HCT116 (cell line): ENCODE data around the gene EHD1. TPM values are rescaled to one million over a fixed set of nuclear protein-coding genes. Genes with fewer than 3 reads are reported as not detected.

ENCODE experiments used
- ATAC-seq: fragments of 200-7000 bp; cut with Tn5 transposase; 2 replicates; pipeline ENCODE4 v1.9.1; 2020; ENCODE audit warnings: mild to moderate bottlenecking, moderate library complexity
- BruUV-seq: library from RNA; stranded (reverse); fragments of 400-500 nt; replicated peaks from 2 replicates; lab custom pipeline; 2021; lab: Mats Ljungman, UMichigan
- CTCF ChIA-PET: fragments of 300-600 bp; sonication (Branson Sonifier 250); formaldehyde crosslinking; loops from one replicate; lab custom pipeline; 2021; ENCODE audit warnings: antibody characterized with exemption; lab: Charles Lee
- POLR2A ChIA-PET: fragments of 300-600, 350-600 bp; sonication (Branson Sonifier 250); formaldehyde crosslinking; loops from one replicate; lab custom pipeline; 2021; ENCODE audit warnings: antibody characterized with exemption; lab: Charles Lee
- RAD21 ChIA-PET, 2 experiments: fragments of 300-600 bp; sonication (Branson Sonifier 250); formaldehyde crosslinking; loops; one replicate each; lab custom pipeline; 2023; ENCODE audit warnings: low total read pairs in 2 of 2; ENCODE audit not compliant: uncharacterized antibody in 2 of 2, unreplicated experiment in 2 of 2, low non-redundant PET in 1 of 2; lab: Charles Lee
- DNase-seq: peaks from one replicate; pipeline ENCODE4 v3.0.0-alpha.2; 2010; ENCODE audit warnings: low read depth, low spot score
- H2AFZ ChIP-seq: fragments of 200-600 bp; shearing (Covaris generic), sonication (generic); 2 replicates; pipeline ENCODE4 v1.6.1; 2017; ENCODE audit warnings: low read depth, mixed run types, mixed read lengths, antibody characterized with exemption, low read length; ENCODE audit not compliant: poor library complexity, severe bottlenecking
- H3K27ac ChIP-seq: 2 replicates; pipeline ENCODE4 v1.5.1; 2012; ENCODE audit warnings: low read depth, low read length
- H3K27me3 ChIP-seq: fragments of 200-600 bp; sonication (generic); 2 replicates; pipeline ENCODE4 v1.6.1; 2016; ENCODE audit warnings: mixed run types, low read length, mixed read lengths; ENCODE audit not compliant: insufficient read depth
- H3K36me3 ChIP-seq, 2 experiments: fragments of 200-500 bp in 1 of 2; fragments of 200-600 bp in 1 of 2; sonication (Bioruptor generic) in 1 of 2; sonication (generic) in 1 of 2; 2 replicates each; pipeline versions ENCODE4 v1.5.1 to v1.6.1; 2014 to 2016; ENCODE audit warnings: low read length in 2 of 2, inconsistent platforms in 1 of 2, mixed read lengths in 1 of 2, mixed run types in 1 of 2; ENCODE audit not compliant: insufficient read depth in 2 of 2, control insufficient read depth in 1 of 2
- H3K4me1 ChIP-seq, 2 experiments: fragments of 200-600 bp in 1 of 2; sonication (generic) in 1 of 2; 2 replicates each; pipeline versions ENCODE4 v1.5.1 to v1.6.1; 2012 to 2017; ENCODE audit warnings: low read length in 2 of 2, inconsistent platforms in 1 of 2, mild to moderate bottlenecking in 1 of 2, mixed read lengths in 1 of 2, mixed run types in 1 of 2, moderate library complexity in 1 of 2; ENCODE audit not compliant: insufficient read depth in 2 of 2, control insufficient read depth in 1 of 2
- H3K4me2 ChIP-seq: fragments of 200-600 bp; sonication (generic); 2 replicates; pipeline ENCODE4 v1.6.1; 2017; ENCODE audit warnings: mixed run types, low read length, mixed read lengths
- H3K4me3 ChIP-seq, 2 experiments: fragments of 200-600 bp in 1 of 2; sonication (generic) in 1 of 2; replicated peaks in 1 of 2; 2 replicates each; pipeline ENCODE4 v1.5.1; 2011 to 2016; ENCODE audit warnings: low read length in 2 of 2, control low read depth in 1 of 2, low read depth in 1 of 2, mild to moderate bottlenecking in 1 of 2, mixed read lengths in 1 of 2, mixed run types in 1 of 2
- H3K79me2 ChIP-seq: fragments of 200-600 bp; sonication (generic); 2 replicates; pipeline ENCODE4 v1.6.1; 2017; ENCODE audit warnings: mild to moderate bottlenecking, mixed run types, low read length, moderate library complexity, mixed read lengths; ENCODE audit not compliant: insufficient read depth
- H3K9ac ChIP-seq: fragments of 200-600 bp; sonication (generic); 2 replicates; pipeline ENCODE4 v1.6.1; 2016; ENCODE audit warnings: low read length, mixed read lengths
- H3K9me2 ChIP-seq: fragments of 200-600 bp; sonication (generic), shearing (Covaris generic); 2 replicates; pipeline ENCODE4 v1.6.1; 2017; ENCODE audit warnings: mixed run types, mild to moderate bottlenecking, moderate library complexity; ENCODE audit not compliant: insufficient read depth
- H3K9me3 ChIP-seq, 2 experiments: fragments of 200-500 bp in 1 of 2; fragments of 200-600 bp in 1 of 2; sonication (Bioruptor generic) in 1 of 2; sonication (generic) in 1 of 2; 2 replicates each; pipeline ENCODE4 v1.6.1; 2014 to 2017; ENCODE audit warnings: low read length in 2 of 2, mixed read lengths in 2 of 2, inconsistent platforms in 1 of 2, low read depth in 1 of 2, mild to moderate bottlenecking in 1 of 2, mixed run types in 1 of 2, moderate library complexity in 1 of 2; ENCODE audit not compliant: control insufficient read depth in 1 of 2, insufficient read depth in 1 of 2
- H4K20me1 ChIP-seq: fragments of 200-600 bp; sonication (generic), shearing (Covaris generic); 2 replicates; pipeline ENCODE4 v1.6.1; 2017; ENCODE audit warnings: mixed run types, mild to moderate bottlenecking, moderate library complexity; ENCODE audit not compliant: insufficient read depth
- CBX3 ChIP-seq: IDR thresholded peaks from 2 replicates; pipeline ENCODE4 v1.6.1; 2012; ENCODE audit warnings: low read depth
- CEBPB ChIP-seq: IDR thresholded peaks from 2 replicates; pipeline ENCODE4 v1.6.1; 2012; ENCODE audit warnings: low read depth
- CTCF ChIP-seq, 3 experiments: fragments of 200-600 bp in 1 of 3; sonication (generic) in 1 of 3; IDR thresholded peaks in 2 of 3; conservative IDR thresholded peaks in 1 of 3; 2 replicates each; pipeline ENCODE4 v1.5.1; 2012 to 2017; ENCODE audit warnings: low read depth in 2 of 3, low read length in 2 of 3, antibody characterized with exemption in 1 of 3, borderline replicate concordance in 1 of 3, control low read depth in 1 of 3, mild to moderate bottlenecking in 1 of 3, mixed read lengths in 1 of 3, mixed run types in 1 of 3, moderate library complexity in 1 of 3; ENCODE audit not compliant: insufficient read depth in 1 of 3
- EZH2 ChIP-seq: fragments of 200-600 bp; sonication (generic); IDR thresholded peaks from 2 replicates; pipeline ENCODE4 v1.6.1; 2017; ENCODE audit warnings: antibody characterized with exemption, mixed run types
- FOSL1 ChIP-seq: IDR thresholded peaks from 2 replicates; pipeline ENCODE4 v1.6.1; 2012; ENCODE audit warnings: low read depth
- MAX ChIP-seq: IDR thresholded peaks from 2 replicates; pipeline ENCODE4 v1.6.1; 2012
- POLR2A ChIP-seq: IDR thresholded peaks from 2 replicates; pipeline ENCODE4 v1.7.0; 2011; ENCODE audit warnings: borderline replicate concordance; ENCODE audit not compliant: insufficient read depth, insufficient read length; ENCODE audit errors: extremely low read depth
- POLR2AphosphoS5 ChIP-seq: IDR thresholded peaks from 2 replicates; pipeline ENCODE4 v1.6.1; 2011; ENCODE audit warnings: mild to moderate bottlenecking, low read depth, low read length, moderate library complexity
- REST ChIP-seq: IDR thresholded peaks from 2 replicates; pipeline ENCODE4 v1.6.1; 2012; ENCODE audit warnings: low read depth
- SIN3A ChIP-seq: IDR thresholded peaks from 2 replicates; pipeline ENCODE4 v1.6.1; 2012; ENCODE audit warnings: low read depth
- SRF ChIP-seq: IDR thresholded peaks from 2 replicates; pipeline ENCODE4 v1.6.1; 2012; ENCODE audit warnings: low read depth
- TCF7L2 ChIP-seq: IDR thresholded peaks from 2 replicates; pipeline ENCODE4 v1.7.0; 2011; ENCODE audit warnings: borderline replicate concordance, inconsistent platforms; ENCODE audit not compliant: insufficient read depth, insufficient read length; ENCODE audit errors: extremely low read depth
- ZBTB33 ChIP-seq: IDR thresholded peaks from 2 replicates; pipeline ENCODE4 v1.6.1; 2011; ENCODE audit warnings: mild to moderate bottlenecking, low read length, moderate library complexity; ENCODE audit not compliant: insufficient replicate concordance; ENCODE audit errors: extremely low read depth
- ZFX ChIP-seq: fragments of 450-650 bp; IDR thresholded peaks from 2 replicates; pipeline ENCODE4 v1.6.1; 2017
- intact Hi-C: fragments of 100-400 bp; cut with micrococcal nuclease; formaldehyde crosslinking; loops from 2 replicates; pipeline ENCODE4 v1.10.0; 2022
- total RNA-seq: library from RNA; stranded (reverse); gene quantifications from one replicate; pipeline ENCODE4 v1.2.1, GENCODE V29; 2021; ENCODE audit not compliant: unreplicated experiment

Gene EHD1
- total RNA-seq, 1 experiment from 2014 or later: 48.1 TPM

GRCh38 chr11:64839887-64840782 is 38.3 kb downstream of the EHD1 start:
- Histone ChIP-seq H3K27me3 (no peaks in the 10 kb centered on the region), H4K20me1 (no peaks in the 10 kb centered on the region), H3K27ac (peak overlapping the region; percentile 23; the same call in 1 of the 2 replicates), H3K9ac (no peak overlapping the region), H2AFZ (no peak overlapping the region), H3K9me2 (no peaks in the 10 kb centered on the region), H3K4me3 (no peak overlapping the region), H3K36me3 (peaks cover 5 to 6% of the 10 kb centered on the region in 2 experiments; a peak in 3 of 4 replicates), H3K79me2 (peaks cover 22% of the 10 kb centered on the region), H3K4me1 (peaks cover 27 to 42% of the 10 kb centered on the region in 2 experiments), H3K9me3 (no peaks in the 10 kb centered on the region), H3K4me2 (no peak overlapping the region)
- BruUV-seq: no TSS peak
- TF ChIP-seq REST (no peak), SRF (no peak), MAX (no peak), ZFX (no peak), CBX3 (no peak), CEBPB (no peak), ZBTB33 (no peak), POLR2AphosphoS5 (no peak), FOSL1 (no peak), CTCF (IDR thresholded peaks at IDR 0.05 in 2 of 3, conservative IDR thresholded peaks at IDR 0.05 in 1 of 3; ENCODE audit: borderline replicate concordance in 1 of 3, insufficient read depth in 1 of 3, low read depth in 2 of 3, low read length in 2 of 3) (no peak), TCF7L2 (no peak), SIN3A (no peak), POLR2A (no peak), EZH2 (no peak)
- ATAC-seq: no peak
- no peak for DNase-seq
- ChIA-PET POLR2A (no interaction called here), RAD21 (no interaction called here), CTCF (interaction anchor here (1.0 kb wide), 1 partner anchor 173 kb away, joined by 3 read pairs; the partner anchor contains the start of gene ARL2)
- intact Hi-C loops: loop anchor here (5.0 to 10.0 kb wide), 2 partner anchors 53 to 415 kb away; no protein-coding TSS in a partner anchor
